GM19463 (cell line): ENCODE results near the gene SBNO2.

ENCODE experiments used
- ATAC-seq: cut with Tn5 transposase; IDR thresholded peaks from one replicate; pipeline ENCODE4 v1.9.1; 2021; ENCODE audit warnings: mild to moderate bottlenecking, moderate library complexity; ENCODE audit not compliant: unreplicated experiment

The SBNO2 gene

GRCh38 chr19:1107661-1108261, 66.3 kb downstream of the SBNO2 start:
- no peak for ATAC-seq

GRCh38 chr19:1106841-1107660, 67.0 kb downstream of the SBNO2 start:
- ATAC-seq, result no peak

- no peak for ATAC-seq
Measured at GRCh38 chr19:1105873-1106840, 67.9 kb downstream of the SBNO2 start.

GRCh38 chr19:1105008-1105872, 68.8 kb downstream of the SBNO2 start:
- no peak for ATAC-seq

GRCh38 chr19:1104311-1105007, 69.6 kb downstream of the SBNO2 start:
- peak; percentile 28 for ATAC-seq

GRCh38 chr19:1103708-1104310, 70.3 kb downstream of the SBNO2 start, which contains the start of gene GPX4:
Gene GPX4 (plus strand): TSS chr19:1103994. CDS start chr19:1104044, 50 bp downstream.
- ATAC-seq, result peak; percentile 64

GRCh38 chr19:1103132-1103707, 70.8 kb downstream of the SBNO2 start:
- ATAC-seq, result no peak

GRCh38 chr19:1102407-1103131, 71.5 kb downstream of the SBNO2 start:
- ATAC-seq, result peak; percentile 32

- no peak for ATAC-seq
Measured at GRCh38 chr19:1101337-1101698, 72.8 kb downstream of the SBNO2 start.

- no peak for ATAC-seq
Measured at GRCh38 chr19:1098177-1099051, 75.7 kb downstream of the SBNO2 start.

GRCh38 chr19:1097810-1098176, 76.3 kb downstream of the SBNO2 start:
- ATAC-seq, result no peak

GRCh38 chr19:1094978-1095701, 78.9 kb downstream of the SBNO2 start, which contains the start of gene POLR2E:
Gene POLR2E (minus strand): TSS chr19:1095375. CDS start chr19:1095315, 60 bp downstream.
- peak; percentile 84 for ATAC-seq

- ATAC-seq, result no peak
Measured at GRCh38 chr19:1094655-1094977, 79.5 kb downstream of the SBNO2 start.

- no peak for ATAC-seq
Measured at GRCh38 chr19:1093811-1094553, 80.1 kb downstream of the SBNO2 start.

- ATAC-seq, result no peak
Measured at GRCh38 chr19:1093330-1093729, 80.7 kb downstream of the SBNO2 start.

- no peak for ATAC-seq
Measured at GRCh38 chr19:1091544-1092175, 82.4 kb downstream of the SBNO2 start.
